OCI-LY1 (cell line): ENCODE data around the gene TPSB2.
"Not testable (repeated sequence)": the region's sequence is repeated elsewhere in the genome, so short reads cannot be mapped to it uniquely, and the experiment has no call there.

Experiments used
- H2AFZ ChIP-seq: fragments of 200-600 bp; sonication (generic), shearing (Covaris generic); 2 replicates; pipeline ENCODE4 v1.6.0; 2014; ENCODE audit warnings: antibody characterized with exemption, mild to moderate bottlenecking, low read length
- H3F3A ChIP-seq: fragments of 200-600 bp; sonication (generic), shearing (Covaris generic); 2 replicates; pipeline ENCODE4 v1.6.0; 2014; ENCODE audit warnings: mild to moderate bottlenecking, antibody characterized with exemption, low read length, moderate library complexity; ENCODE audit not compliant: insufficient read depth
- H3K27ac ChIP-seq: fragments of 200-600 bp; sonication (generic); 2 replicates; pipeline ENCODE4 v1.5.1; 2014; ENCODE audit warnings: low read length, mixed run types, mild to moderate bottlenecking, low read depth; ENCODE audit not compliant: poor library complexity, severe bottlenecking
- H3K27me3 ChIP-seq: fragments of 200-600 bp; sonication (generic); 2 replicates; pipeline ENCODE4 v1.6.0; 2014; ENCODE audit warnings: antibody characterized with exemption, mild to moderate bottlenecking, low read length, moderate library complexity; ENCODE audit not compliant: insufficient read depth
- H3K36me3 ChIP-seq: fragments of 200-600 bp; sonication (generic); 2 replicates; pipeline ENCODE4 v1.6.1; 2014; ENCODE audit warnings: mild to moderate bottlenecking, antibody characterized with exemption, low read length, moderate library complexity, mixed read lengths; ENCODE audit not compliant: insufficient read depth
- H3K4me1 ChIP-seq: fragments of 200-600 bp; sonication (generic); 2 replicates; pipeline ENCODE4 v1.5.1; 2014; ENCODE audit warnings: mild to moderate bottlenecking, low read length, moderate library complexity; ENCODE audit not compliant: insufficient read depth, severe bottlenecking
- H3K4me2 ChIP-seq: fragments of 200-600 bp; sonication (generic), shearing (Covaris generic); 2 replicates; pipeline ENCODE4 v1.6.1; 2014; ENCODE audit warnings: low read length
- H3K4me3 ChIP-seq: fragments of 200-600 bp; sonication (generic); 2 replicates; pipeline ENCODE4 v1.5.1; 2014; ENCODE audit warnings: low read length, low read depth, mild to moderate bottlenecking, mixed read lengths; ENCODE audit not compliant: poor library complexity, severe bottlenecking
- H3K79me2 ChIP-seq: fragments of 200-600 bp; shearing (Covaris generic); 2 replicates; pipeline ENCODE4 v1.6.1; 2016; ENCODE audit warnings: mixed run types, low read length, mixed read lengths; ENCODE audit not compliant: insufficient read depth
- H3K9ac ChIP-seq: fragments of 200-600 bp; sonication (generic), shearing (Covaris generic); 2 replicates; pipeline ENCODE4 v1.6.1; 2014; ENCODE audit warnings: mild to moderate bottlenecking, low read length, mixed read lengths
- H3K9me2 ChIP-seq: fragments of 200-600 bp; sonication (generic), shearing (Covaris generic); 2 replicates; pipeline ENCODE4 v1.6.1; 2014; ENCODE audit warnings: low read depth, mild to moderate bottlenecking, low read length, mixed read lengths
- H3K9me3 ChIP-seq: fragments of 200-600 bp; shearing (Covaris generic); 2 replicates; pipeline ENCODE4 v1.6.1; 2014; ENCODE audit warnings: low read length, mixed read lengths
- H4K20me1 ChIP-seq: fragments of 200-600 bp; sonication (generic), shearing (Covaris generic); 2 replicates; pipeline ENCODE4 v1.6.0; 2016; ENCODE audit warnings: mild to moderate bottlenecking, low read length; ENCODE audit not compliant: insufficient read depth
- EZH2 ChIP-seq: fragments of 200-600 bp; sonication (generic), shearing (Covaris generic); IDR thresholded peaks from 2 replicates; pipeline ENCODE4 v1.8.0; 2017; ENCODE audit warnings: borderline replicate concordance, mixed run types, mild to moderate bottlenecking, antibody characterized with exemption, low read length, moderate library complexity, mixed read lengths
- TF ChIP-seq, protein P1 (sequence below): fragments of 200-600 bp; sonication (generic), shearing (Covaris generic); IDR thresholded peaks from 2 replicates; pipeline ENCODE4 v1.5.1; 2017; ENCODE audit warnings: mild to moderate bottlenecking, antibody characterized with exemption, low read length, moderate library complexity, mixed read lengths

TPSB2 gene

DNA sequence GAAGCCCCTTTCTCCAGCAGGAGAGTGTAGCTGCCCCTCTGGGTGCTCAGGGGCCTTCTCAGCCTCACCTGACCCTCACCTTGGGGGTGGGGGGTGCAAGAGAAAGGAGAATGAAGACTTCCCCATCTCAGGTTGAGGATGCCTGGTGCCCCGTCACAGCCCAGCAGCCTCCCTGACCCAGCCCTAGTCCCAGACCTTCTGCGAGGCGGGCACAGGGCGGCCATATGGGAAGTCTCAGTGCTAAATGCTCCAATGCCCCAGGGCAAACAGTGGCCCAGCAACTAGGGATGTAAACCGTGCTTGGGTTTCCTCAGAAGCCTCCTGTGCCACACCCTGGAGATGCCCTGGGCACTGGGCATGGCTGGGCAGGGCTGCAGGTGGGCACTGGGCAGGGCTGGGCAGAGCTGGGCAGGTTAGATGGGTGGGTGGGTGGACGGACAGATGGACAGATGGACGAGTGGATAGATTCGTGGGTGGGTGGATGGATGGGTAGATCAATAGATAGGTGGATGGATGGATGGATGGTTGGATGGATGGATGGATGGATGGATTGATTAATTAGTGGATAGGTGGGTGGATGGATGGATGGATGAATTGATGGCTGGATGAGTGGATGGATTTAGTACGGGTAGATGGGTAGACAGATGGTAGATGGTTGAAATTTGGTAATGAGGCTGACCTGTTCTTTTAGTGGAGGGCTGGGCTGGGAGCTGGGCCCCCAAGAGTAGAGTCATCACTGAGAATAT, 42.6 kb upstream of the TPSB2 start:
- Histone ChIP-seq H3K9me3 (no peaks in the 10 kb centered on the region), H3K4me2 (peak overlapping the region; percentile 5; the same call in 1 of the 2 replicates), H3K4me3 (no peak overlapping the region), H3K27me3 (no peaks in the 10 kb centered on the region; the same call in 1 of the 2 replicates), H3K9me2 (no peaks in the 10 kb centered on the region), H3F3A (no peaks in the 10 kb centered on the region), H3K27ac (peak overlapping the region; percentile 18), H3K79me2 (no peaks in the 10 kb centered on the region), H3K36me3 (no peaks in the 10 kb centered on the region), H4K20me1 (no peaks in the 10 kb centered on the region), H3K9ac (no peak overlapping the region), H3K4me1 (peaks cover 7% of the 10 kb centered on the region), H2AFZ (no peak overlapping the region)
- TF ChIP-seq, protein P1, sequence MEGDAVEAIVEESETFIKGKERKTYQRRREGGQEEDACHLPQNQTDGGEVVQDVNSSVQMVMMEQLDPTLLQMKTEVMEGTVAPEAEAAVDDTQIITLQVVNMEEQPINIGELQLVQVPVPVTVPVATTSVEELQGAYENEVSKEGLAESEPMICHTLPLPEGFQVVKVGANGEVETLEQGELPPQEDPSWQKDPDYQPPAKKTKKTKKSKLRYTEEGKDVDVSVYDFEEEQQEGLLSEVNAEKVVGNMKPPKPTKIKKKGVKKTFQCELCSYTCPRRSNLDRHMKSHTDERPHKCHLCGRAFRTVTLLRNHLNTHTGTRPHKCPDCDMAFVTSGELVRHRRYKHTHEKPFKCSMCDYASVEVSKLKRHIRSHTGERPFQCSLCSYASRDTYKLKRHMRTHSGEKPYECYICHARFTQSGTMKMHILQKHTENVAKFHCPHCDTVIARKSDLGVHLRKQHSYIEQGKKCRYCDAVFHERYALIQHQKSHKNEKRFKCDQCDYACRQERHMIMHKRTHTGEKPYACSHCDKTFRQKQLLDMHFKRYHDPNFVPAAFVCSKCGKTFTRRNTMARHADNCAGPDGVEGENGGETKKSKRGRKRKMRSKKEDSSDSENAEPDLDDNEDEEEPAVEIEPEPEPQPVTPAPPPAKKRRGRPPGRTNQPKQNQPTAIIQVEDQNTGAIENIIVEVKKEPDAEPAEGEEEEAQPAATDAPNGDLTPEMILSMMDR = no peak
- no peak for TF ChIP-seq EZH2

DNA sequence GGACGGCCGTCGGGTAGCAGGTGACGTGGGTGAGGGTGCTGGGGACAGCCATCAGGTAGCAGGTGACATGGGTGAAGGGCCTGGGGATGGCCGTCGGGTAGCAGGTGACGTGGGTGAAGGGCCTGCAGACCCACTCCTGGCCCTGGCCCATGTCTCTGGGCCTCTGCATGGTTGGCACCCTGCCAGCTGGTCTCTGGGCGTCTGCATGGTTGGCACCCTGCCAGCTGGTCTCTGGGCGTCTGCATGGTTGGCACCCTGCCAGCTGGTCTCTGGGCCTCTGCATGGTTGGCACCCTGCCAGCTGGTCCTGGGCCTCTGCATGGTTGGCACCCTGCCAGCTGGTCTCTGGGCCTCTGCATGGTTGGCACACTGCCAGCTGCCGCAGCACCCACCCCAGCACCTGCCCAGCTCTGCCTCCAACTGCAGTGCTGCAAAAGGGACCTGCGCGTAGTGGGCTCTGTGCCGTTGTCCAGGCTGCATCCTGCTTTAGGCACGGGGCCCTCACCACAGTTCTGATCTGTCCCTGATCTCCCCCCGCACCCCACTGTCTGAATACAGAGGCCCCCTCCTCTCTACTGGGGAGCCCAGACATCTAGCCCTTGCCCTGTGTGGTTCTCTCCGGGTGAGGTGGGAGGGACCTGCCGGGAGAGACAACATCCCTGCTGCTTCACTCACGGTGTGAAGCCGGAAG, 41.9 kb upstream of the TPSB2 start:
- not testable (repeated sequence) for H3K4me1 ChIP-seq, H3K27me3 ChIP-seq, H3F3A ChIP-seq, H3K9ac ChIP-seq, H3K79me2 ChIP-seq, H3K4me3 ChIP-seq, H3K36me3 ChIP-seq, H4K20me1 ChIP-seq, H2AFZ ChIP-seq, H3K9me3 ChIP-seq, H3K9me2 ChIP-seq
- Histone ChIP-seq H3K27ac (peak overlapping the region; percentile 38), H3K4me2 (peak overlapping the region; percentile 5; the same call in 1 of the 2 replicates)

DNA sequence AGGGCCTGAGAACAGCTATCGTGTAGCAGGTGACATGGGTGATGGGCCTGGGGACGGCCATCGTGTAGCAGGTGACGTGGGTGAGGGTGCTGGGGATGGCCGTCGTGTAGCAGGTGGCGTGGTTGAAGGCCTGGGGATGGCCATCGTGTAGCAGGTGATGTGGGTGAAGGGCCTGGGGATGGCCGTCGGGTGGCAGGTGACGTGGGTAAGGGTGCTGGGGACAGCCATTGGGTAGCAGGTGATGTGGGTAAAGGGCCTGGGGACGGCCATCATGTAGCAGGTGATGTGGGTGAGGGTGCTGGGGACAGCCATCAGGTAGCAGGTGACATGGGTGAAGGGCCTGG, 41.4 kb upstream of the TPSB2 start:
- Histone ChIP-seq H4K20me1 (no peaks in the 10 kb centered on the region), H3K9me3 (no peaks in the 10 kb centered on the region), H3K79me2 (no peaks in the 10 kb centered on the region), H3F3A (no peaks in the 10 kb centered on the region), H3K27me3 (no peaks in the 10 kb centered on the region; the same call in 1 of the 2 replicates), H3K4me1 (peaks cover 7% of the 10 kb centered on the region), H3K9me2 (no peaks in the 10 kb centered on the region), H2AFZ (no peak overlapping the region), H3K4me3 (no peak overlapping the region), H3K27ac (peak overlapping the region; percentile 38), H3K36me3 (no peaks in the 10 kb centered on the region), H3K4me2 (no peak overlapping the region), H3K9ac (no peak overlapping the region)
- no peak for TF ChIP-seq EZH2
- TF ChIP-seq, protein P1 = no peak

DNA sequence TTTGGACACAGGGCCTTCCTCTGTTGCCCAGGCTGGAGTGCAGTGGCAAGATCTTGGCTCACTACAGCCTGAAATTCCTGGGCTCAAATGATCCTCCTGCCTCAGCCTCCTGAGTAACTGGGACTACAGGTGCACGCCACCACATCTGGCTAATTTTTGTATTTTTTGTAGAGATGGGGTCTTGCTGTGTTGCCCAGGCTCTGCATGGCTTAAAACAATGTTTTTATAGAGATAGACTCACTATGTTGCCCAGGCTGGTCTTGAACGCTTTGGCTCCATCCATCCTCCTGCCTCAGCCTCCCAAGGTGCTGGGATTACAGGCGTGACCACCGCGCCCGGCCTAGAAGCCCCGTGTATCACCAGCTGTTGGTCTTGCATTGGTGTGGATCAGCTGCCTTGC, 39.4 kb upstream of the TPSB2 start:
- H3K4me1 ChIP-seq, H4K20me1 ChIP-seq, H3K9ac ChIP-seq, H3K79me2 ChIP-seq, H3F3A ChIP-seq, H3K27me3 ChIP-seq, H3K9me2 ChIP-seq, H2AFZ ChIP-seq, H3K4me2 ChIP-seq, H3K9me3 ChIP-seq, H3K36me3 ChIP-seq, H3K27ac ChIP-seq, H3K4me3 ChIP-seq: not testable (repeated sequence)
